Esophagus muscularis mucosa (tissue), 4 donors: Measurements from ENCODE around the gene SPHK1.

Source experiments
- EP300 ChIP-seq: sonication (generic); formaldehyde crosslinking; IDR thresholded peaks from one replicate; pipeline ENCODE4 v1.6.1; 2017; ENCODE audit warnings: antibody characterized with exemption
- POLR2A ChIP-seq: fragments of 450-650 bp; IDR thresholded peaks from one replicate; pipeline ENCODE4 v1.6.1; 2017; ENCODE audit warnings: antibody characterized with exemption, moderate library complexity, mild to moderate bottlenecking, low read depth
- POLR2AphosphoS5 ChIP-seq, 2 donors: sonication (generic); formaldehyde crosslinking; IDR thresholded peaks; one replicate each; pipeline ENCODE4 v1.6.1; 2017; ENCODE audit warnings: antibody characterized with exemption in 2 of 2
- TF ChIP-seq, protein P1 (sequence below), 3 experiments: fragments of 200-600 bp in 2 of 3; fragments of 450-650 bp in 1 of 3; sonication (generic) in 2 of 3; IDR thresholded peaks; one replicate each; pipeline ENCODE4 v1.5.1; 2017 to 2019; ENCODE audit warnings: antibody characterized with exemption in 3 of 3, mild to moderate bottlenecking in 2 of 3, moderate library complexity in 1 of 3

DNA sequence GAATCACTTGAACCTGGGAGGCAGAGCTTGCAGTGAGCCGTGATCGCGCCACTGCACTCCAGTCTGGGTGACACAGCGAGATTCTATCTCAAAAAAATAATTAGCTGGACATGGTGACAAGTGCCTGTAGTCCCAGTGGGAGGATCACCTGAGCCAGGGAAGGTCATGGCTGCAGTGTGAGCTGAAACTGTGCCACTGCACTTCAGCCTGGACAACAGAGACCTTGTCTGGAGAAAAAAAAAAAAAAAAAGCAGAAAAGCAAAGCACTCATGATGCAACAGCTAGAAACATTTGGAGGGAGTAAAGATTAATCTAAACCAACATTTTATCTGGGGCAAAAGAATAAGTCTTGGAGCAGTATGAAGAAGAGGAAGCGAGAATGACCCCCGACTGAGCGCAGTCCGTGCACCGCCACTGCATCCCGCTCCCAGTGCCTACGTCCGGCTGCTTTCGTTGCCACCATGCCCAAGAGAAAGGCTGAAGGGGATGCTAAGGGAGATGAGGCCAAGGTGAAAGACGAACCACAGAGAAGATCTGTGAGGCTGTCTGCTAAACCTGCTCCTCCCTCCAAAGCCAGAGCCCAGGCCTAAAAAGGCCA, 38.9 kb upstream of the SPHK1 start:
- TF ChIP-seq, protein P1, sequence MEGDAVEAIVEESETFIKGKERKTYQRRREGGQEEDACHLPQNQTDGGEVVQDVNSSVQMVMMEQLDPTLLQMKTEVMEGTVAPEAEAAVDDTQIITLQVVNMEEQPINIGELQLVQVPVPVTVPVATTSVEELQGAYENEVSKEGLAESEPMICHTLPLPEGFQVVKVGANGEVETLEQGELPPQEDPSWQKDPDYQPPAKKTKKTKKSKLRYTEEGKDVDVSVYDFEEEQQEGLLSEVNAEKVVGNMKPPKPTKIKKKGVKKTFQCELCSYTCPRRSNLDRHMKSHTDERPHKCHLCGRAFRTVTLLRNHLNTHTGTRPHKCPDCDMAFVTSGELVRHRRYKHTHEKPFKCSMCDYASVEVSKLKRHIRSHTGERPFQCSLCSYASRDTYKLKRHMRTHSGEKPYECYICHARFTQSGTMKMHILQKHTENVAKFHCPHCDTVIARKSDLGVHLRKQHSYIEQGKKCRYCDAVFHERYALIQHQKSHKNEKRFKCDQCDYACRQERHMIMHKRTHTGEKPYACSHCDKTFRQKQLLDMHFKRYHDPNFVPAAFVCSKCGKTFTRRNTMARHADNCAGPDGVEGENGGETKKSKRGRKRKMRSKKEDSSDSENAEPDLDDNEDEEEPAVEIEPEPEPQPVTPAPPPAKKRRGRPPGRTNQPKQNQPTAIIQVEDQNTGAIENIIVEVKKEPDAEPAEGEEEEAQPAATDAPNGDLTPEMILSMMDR (IDR thresholded peaks at IDR 0.05): no peak
- no peak for TF ChIP-seq POLR2A
- TF ChIP-seq EP300: no peak
- no peak for TF ChIP-seq POLR2AphosphoS5 (IDR thresholded peaks at IDR 0.05)
